Measurements from ENCODE around the gene CFAP97. TPM values are rescaled to one million over a fixed set of nuclear protein-coding genes. Genes with fewer than 3 reads are reported as not detected.

Gene CFAP97
- total and polyA plus RNA-seq, 9 of the 15 experiments (the other 6 are each of a cell fraction or from before 2014, with no cell fraction given): 17.3 to 57.8 (median 44.4) TPM

- TF ChIP-seq BACH1 (tag; IDR thresholded peaks at IDR 0.05): no peak
- no peak for TF ChIP-seq RB1 (IDR thresholded peaks at IDR 0.05; ENCODE audit: low read depth)
- no peak for TF ChIP-seq E2F8 (IDR thresholded peaks at IDR 0.05; ENCODE audit: low read depth, partially characterized antibody)
- no peak for TF ChIP-seq NR0B1 (IDR thresholded peaks at IDR 0.05; ENCODE audit: partially characterized antibody)
- no peak for TF ChIP-seq ZBTB26 (CRISPR knock-in tag; IDR thresholded peaks at IDR 0.05)
- no peak for TF ChIP-seq ZKSCAN3 (CRISPR knock-in tag; IDR thresholded peaks at IDR 0.05)
- no peak for TF ChIP-seq COPS2 (conservative IDR thresholded peaks at IDR 0.05)
- TF ChIP-seq SLC30A9 (CRISPR knock-in tag; IDR thresholded peaks at IDR 0.05): no peak
- TF ChIP-seq ARID3A (IDR thresholded peaks at IDR 0.05; ENCODE audit: borderline replicate concordance, low read depth, low read length): peak; percentile 70; the same call in 1 of the 2 replicates
- no peak for TF ChIP-seq ZNF77 (CRISPR knock-in tag; IDR thresholded peaks at IDR 0.05)
- TF ChIP-seq DEAF1 (CRISPR knock-in tag; IDR thresholded peaks at IDR 0.05): peak; percentile 79
- peak; percentile 85 to 89 for TF ChIP-seq RAD21 (CRISPR knock-in tag; conservative IDR thresholded peaks at IDR 0.05 in 1 of 2, IDR thresholded peaks at IDR 0.05 in 1 of 2)
- no peak for TF ChIP-seq ZNF41 (CRISPR knock-in tag; conservative IDR thresholded peaks at IDR 0.05)
- no peak for TF ChIP-seq ZBTB34 (CRISPR knock-in tag; IDR thresholded peaks at IDR 0.05)
- no peak for TF ChIP-seq ZNF224 (CRISPR knock-in tag; IDR thresholded peaks at IDR 0.05)
- no peak for TF ChIP-seq ZFX (CRISPR knock-in tag; IDR thresholded peaks at IDR 0.05)
Measured at GRCh38 chr4:185134307-185134869, 69.4 kb downstream of the CFAP97 start (continued).
